HG03520 (cell line): ENCODE measurements around the gene JAG2.
"Not testable (repeated sequence)": the region's sequence is repeated elsewhere in the genome, so short reads cannot be mapped to it uniquely, and the experiment has no call there.

Experiments
- ATAC-seq: cut with Tn5 transposase; IDR thresholded peaks from one replicate; pipeline ENCODE4 v1.9.1; 2021; ENCODE audit warnings: mild to moderate bottlenecking, moderate library complexity; ENCODE audit not compliant: unreplicated experiment

JAG2 gene

DNA sequence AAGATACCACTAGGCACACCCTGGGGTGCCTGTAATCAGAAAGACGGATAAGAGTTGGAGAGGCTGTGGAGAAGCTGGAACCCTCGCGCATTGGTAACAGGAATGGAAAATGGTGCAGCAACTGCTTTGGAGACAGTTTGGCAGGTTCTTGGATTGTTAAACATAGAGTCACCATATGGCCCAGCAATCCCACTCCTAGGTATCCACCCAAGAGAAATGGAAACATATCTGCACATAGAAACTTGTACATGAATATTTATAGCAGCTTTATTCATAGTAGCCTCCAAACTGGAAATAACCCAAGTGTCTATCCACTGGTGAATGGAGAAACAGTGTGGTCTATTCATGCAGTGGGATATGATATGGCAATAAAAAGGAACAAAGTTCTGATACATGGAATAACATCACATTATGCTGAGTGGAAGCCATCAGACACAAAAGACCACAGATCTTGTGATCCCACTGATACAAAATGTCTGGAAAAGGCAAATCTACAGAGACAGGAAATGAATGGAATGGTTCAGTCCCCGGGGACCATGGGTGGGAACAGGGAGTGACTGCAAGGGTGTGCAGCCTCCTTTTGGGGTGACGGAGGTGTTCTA, 45.4 kb downstream of the JAG2 start:
- ATAC-seq = no peak

GRCh38 chr14:105120056-105120455, 48.5 kb downstream of the JAG2 start:
- ATAC-seq = no peak

DNA sequence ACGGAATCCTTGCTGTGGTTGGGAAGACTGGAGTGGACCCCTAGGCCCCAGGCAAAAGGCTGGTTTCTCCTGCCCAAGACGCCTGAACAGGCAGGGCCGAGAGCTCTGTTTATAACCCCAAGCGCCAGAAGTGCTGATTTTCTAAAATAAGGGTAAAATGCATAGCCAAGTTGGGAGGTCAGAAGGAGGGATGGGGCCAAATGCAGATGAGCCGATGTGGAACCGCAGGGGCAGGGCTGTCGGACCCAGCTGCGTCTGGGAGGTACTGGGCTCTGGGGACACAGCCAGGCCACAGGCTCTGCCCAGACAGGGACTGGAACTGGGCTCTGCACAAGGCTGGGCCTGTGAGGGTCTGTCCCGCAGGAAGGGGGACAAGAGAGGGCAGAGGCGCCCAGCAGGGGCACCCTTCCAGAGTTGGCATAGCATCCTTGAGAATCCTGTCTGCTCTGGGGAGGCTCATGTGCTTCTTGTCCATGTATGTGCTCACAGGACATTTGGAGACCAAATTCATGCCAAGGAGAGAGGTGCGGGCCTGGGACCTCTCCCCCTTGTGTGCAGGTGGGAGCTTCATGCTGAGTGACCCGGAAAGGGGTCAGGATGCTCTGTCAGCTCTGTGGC, 49.1 kb downstream of the JAG2 start:
- no peak for ATAC-seq

- ATAC-seq = no peak
Measured at GRCh38 chr14:105118646-105119407, 49.7 kb downstream of the JAG2 start.

GRCh38 chr14:105117710-105118385, 50.7 kb downstream of the JAG2 start:
- no peak for ATAC-seq

DNA sequence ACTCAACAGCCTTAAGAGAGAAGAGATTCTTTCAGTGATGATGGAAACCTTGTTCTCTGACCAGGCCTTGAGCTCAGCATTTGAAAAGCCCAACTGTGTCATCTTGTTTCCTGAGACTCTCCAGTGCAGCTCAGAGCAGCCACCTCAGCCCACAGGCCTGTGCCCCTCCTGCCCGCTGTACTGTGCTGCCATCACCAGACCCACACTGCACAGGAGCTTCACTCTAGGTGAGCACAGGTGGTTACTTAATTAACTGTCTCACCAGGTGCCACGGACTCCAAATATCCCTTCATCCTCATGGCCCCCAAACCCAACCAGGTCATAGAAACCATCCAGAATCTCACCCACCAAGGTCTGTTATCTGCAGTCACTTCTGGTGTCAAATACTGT, 51.3 kb downstream of the JAG2 start:
- ATAC-seq = no peak

DNA sequence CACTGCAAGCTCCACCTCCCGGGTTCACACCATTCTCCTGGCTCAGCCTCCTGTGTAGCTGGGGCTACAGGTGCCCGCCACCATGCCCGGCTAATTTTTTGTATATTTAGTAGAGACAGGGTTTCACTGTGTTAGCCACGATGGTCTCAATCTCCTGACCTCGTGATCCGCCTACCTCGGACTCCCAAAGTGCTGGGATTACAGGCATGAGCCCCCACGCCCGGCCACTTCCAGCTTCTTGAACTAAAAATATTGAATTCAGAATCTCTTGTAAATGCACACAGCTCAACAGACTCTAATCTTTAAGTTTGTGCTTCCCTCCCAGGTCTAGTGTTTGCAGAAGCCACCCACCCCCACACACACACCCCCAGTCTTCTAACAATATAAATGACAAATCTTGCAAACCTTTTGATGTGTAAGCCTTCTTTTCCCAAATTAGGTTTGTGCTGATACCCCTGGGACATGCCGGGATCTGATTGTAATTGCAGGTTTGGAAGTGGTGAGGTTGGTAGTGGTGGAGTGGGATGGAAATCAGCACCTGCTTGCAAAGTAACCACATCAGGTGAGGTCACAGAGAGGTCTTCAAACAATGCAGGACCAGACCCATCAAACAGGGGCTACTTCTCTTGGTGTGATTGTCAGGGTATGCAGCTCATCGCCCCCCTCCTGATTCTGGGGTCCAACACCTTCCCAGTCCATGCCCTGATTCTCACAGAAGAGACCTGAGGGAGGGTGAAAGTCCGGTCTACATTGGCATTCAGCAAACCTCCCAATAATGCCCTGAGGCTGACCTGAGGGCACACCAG, 51.9 kb downstream of the JAG2 start:
- no peak for ATAC-seq

DNA sequence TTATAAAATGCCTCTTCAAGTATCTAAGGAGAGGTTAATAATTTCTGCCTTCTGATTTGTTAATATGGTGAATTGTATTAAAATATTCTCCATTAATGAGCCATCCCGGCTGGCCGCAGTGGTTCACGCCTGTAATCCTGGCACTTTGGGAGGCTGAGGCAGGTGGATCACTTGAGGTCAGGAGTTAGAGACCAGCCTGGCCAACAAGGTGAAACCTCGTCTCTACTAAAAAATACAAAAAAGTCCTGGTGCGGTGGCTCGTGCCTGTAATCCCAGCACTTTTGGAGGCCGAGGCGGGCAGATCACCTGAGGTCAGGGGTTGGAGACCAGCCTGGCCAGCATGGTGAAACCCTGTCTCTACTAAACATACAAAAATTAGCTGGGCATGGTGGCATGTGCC, 59.3 kb downstream of the JAG2 start:
- not testable (repeated sequence) for ATAC-seq

- ATAC-seq = no peak
Measured at GRCh38 chr14:105108516-105108864, 60.1 kb downstream of the JAG2 start.

- ATAC-seq = no peak
Measured at GRCh38 chr14:105107781-105108515, 60.6 kb downstream of the JAG2 start.

- no peak for ATAC-seq
Measured at GRCh38 chr14:105107351-105107750, 61.2 kb downstream of the JAG2 start.

GRCh38 chr14:105105158-105105557, 63.4 kb downstream of the JAG2 start:
- ATAC-seq = no peak

DNA sequence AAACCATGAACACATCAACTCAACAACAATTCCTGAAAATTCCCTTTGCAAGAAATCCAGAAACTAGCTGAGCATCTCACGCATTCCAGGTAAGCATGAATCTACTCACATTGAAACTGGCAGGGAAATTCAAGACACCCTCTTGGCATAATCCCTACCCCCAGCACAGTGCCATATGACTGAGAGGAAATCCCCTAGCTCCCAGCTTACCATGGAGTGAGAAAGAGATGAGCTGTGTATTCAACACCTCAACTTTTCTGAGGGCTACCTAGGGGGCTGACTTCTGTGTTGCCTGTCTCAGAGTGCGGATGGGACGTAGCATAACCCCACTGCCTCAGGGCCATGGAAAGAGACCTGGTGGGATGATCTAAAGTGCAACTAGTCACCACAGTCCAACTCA, 65.7 kb downstream of the JAG2 start:
- no peak for ATAC-seq

DNA sequence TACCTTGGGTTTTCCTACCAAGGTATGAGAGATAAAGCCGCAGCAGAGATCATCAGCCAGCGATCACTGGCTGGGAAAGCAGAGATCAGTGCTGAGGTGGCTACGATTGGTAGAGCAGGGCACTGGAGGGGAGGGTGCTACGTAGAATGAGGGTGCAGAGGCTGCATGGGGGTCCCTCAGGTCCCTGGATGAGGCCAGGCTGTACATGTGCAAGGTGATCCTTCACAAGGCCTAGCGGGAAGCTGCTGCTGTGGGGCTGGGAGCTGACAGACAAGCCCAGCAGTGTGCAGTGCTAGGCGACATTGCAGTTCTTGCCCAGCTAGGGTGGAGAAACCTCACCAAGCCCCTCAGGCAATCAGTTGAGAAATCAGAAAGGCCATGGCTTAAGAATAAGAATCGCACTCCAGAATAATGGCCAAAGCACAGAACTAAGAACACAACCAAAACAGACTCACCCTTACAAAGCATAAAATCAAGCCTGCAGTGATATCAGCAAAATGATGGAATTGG, 66.2 kb downstream of the JAG2 start:
- ATAC-seq = no peak

- ATAC-seq = no peak
Measured at GRCh38 chr14:105100910-105101309, 67.7 kb downstream of the JAG2 start.

DNA sequence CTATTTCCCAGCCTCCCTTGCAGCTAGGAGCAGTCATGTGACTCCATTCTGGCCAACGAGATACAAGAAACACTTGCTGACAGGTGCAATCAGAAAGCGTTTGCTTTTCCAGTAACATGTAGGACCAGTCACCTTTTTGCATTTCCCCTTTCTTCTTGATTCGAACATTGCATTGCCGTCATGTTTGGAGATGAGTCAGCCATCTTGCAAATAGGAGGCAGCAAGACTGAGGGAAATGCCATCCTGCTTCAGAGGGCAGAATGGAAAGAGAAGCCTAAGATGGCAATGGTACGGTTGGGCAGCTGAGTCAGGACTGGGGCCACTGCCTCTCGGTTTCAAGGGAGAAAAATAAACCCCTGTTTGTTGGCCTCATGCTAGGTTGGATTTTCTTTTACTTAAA, 68.8 kb downstream of the JAG2 start:
- no peak for ATAC-seq

- no peak for ATAC-seq
Measured at GRCh38 chr14:105098316-105098715, 70.3 kb downstream of the JAG2 start.

GRCh38 chr14:105097794-105098127, 70.8 kb downstream of the JAG2 start:
- no peak for ATAC-seq

DNA sequence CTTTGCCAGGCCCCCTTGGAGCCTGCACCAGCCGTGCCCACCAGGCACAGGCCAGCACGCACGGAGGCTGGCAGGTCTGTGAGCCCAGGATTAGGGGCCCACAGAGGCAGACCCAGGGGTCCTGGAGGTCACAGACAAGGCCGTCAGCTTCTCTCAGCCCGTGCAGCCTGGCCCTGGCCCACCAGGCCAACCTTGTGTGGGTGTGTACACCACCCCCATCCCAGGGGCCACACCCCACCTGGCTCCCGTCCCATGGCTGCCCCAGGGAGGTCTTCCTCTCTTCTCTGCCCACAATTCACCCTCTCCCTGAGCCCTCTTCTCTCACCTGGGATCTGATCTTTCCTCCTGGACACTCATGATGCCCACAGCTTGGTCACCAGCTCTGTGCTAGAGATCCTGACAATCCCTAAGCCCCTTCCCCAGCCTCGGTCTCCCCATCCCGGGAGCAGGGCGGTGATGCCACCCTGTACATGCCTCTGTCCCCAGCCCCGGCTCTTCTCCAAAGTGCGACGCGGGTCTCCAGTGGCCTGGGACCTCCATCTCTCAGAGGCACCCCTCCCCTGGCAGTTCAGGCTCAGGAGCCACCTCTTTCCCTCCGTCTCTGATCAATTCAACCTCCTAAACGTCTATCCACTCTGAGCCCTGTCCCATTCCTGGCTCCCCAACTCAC, 72.2 kb downstream of the JAG2 start:
- ATAC-seq = no peak
